D721Med (cell line): ENCODE results near the gene LCP2.

Experiments
- DNase-seq: peaks from one replicate; pipeline ENCODE4 v3.0.0; 2011; ENCODE audit warnings: low spot score; ENCODE audit not compliant: insufficient read length
- FAIRE-seq: peaks from 2 replicates; lab custom pipeline; 2011; peaks lifted over from hg19 to GRCh38; lab: Jason Lieb, UNC
- CTCF ChIP-seq: IDR thresholded peaks from 2 replicates; pipeline ENCODE4 v1.5.1; 2012; ENCODE audit warnings: mild to moderate bottlenecking, control low read depth; ENCODE audit not compliant: insufficient read depth; ENCODE audit errors: missing control alignments

The LCP2 gene

GRCh38 chr5:170202117-170202516 is 95.5 kb downstream of the LCP2 start:
- DNase-seq (no peak), FAIRE-seq (no peak)
- TF ChIP-seq CTCF, result no peak

DNA sequence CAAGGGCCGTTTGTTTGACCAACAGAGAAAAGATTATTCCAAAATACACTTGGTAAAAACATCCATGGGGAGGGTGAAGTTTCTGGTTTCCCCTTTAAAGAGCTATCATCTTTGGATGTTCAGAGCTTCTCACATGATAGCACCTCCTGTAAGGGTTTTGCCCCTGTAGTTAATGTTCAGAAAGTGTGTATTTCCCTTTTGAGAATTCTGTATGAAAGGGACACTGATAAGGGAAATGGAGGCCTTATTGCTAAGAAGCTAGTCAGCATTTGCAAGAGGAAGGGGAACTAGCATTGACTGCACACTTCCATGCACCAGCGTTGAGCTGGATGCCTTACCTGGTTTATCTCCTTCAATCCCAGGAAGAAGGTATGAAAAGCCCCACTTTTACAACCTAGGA is 96.3 kb downstream of the LCP2 start:
- FAIRE-seq (no peak), DNase-seq (no peak)
- TF ChIP-seq CTCF, result no peak

- FAIRE-seq (no peak), DNase-seq (no peak)
- TF ChIP-seq CTCF, result no peak
Measured at GRCh38 chr5:170200876-170201275, 96.7 kb downstream of the LCP2 start.
